ENCODE results near the gene ATG9B.
"Not testable (repeated sequence)": the region's sequence is repeated elsewhere in the genome, so short reads cannot be mapped to it uniquely, and the experiment has no call there.

The ATG9B gene

GRCh38 chr7:151035026-151035717 is 10.9 kb upstream of the ATG9B start:
- no peak for DNase-seq

GRCh38 chr7:151034312-151035025 is 10.2 kb upstream of the ATG9B start:
- no peak for DNase-seq

DNA sequence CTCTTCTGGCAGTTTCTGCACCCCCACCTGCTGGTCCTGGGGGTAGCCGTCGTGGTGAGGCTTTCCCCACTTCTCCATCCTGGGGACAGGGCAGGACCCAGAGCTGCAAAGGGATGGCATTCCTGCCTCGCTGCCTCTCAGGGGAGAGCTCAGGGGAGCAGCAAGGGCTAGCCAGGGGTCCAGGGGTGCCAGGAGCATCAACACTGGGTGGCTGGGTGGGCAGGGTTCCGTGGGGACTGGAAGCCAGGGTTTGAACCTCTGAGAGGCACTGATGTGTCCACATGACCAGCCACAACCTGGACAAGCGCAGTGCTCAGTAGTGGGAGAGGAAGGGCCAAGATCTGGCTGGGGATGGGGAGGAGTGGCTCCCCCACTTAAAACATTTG is 9.6 kb upstream of the ATG9B start:
- no peak for DNase-seq

- no peak for DNase-seq
These were observed 8.9 kb upstream of the ATG9B start for GRCh38 chr7:151032936-151033863.

DNA sequence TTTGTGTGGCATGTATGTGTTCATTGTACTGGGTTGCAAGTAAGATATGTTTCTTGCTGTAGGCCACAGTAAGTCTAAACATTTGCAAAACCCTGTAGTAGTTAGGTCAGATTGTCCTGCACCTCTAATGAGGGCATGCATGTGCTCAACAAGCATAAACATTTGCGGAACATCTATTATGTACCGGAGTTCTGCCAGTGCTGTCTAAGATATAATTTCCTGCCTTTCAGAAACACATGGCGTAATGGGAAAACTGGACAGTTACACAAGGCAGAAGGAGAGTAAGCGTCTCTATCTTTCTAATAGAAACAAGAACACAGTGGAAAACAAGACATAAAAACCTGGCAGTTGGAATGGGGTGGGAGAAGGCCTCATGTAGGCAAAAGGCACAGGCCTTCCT is 6.7 kb upstream of the ATG9B start:
- no peak for DNase-seq

DNA sequence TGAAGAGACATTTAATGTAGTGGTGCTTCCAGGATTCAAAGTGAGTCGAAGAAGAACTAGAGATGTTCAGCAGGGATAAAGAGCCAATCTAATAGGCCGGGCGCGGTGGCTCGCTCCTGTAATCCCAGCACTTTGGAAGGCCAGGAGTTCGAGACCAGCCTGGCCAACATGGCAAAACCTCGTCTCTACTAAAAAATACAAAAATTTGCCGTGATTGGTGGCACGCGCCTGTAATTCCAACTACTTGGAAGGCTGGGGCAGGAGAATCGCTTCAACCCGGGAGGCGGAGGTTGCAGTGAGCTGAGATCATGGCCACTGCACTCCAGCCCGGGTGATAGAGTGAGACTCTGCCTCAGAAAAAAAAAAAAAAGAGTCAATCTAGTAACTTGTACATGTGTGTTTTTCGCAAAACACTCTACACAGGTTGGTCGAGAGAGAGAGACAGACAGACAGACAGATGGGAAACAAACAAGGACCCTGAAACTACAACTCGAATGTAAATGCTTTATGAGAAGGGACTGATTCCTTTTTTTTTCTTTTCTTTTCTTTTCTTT is 4.7 kb upstream of the ATG9B start:
- no peak for DNase-seq

- DNase-seq: peak; percentile 96
These were observed 4.0 kb upstream of the ATG9B start, which contains the start of gene ABCB8 for GRCh38 chr7:151028131-151028947. Gene ABCB8 (plus strand): TSS chr7:151028450. CDS start chr7:151028516, 66 bp downstream.

GRCh38 chr7:151027728-151028130 is 3.4 kb upstream of the ATG9B start:
- not testable (repeated sequence) for DNase-seq

DNA sequence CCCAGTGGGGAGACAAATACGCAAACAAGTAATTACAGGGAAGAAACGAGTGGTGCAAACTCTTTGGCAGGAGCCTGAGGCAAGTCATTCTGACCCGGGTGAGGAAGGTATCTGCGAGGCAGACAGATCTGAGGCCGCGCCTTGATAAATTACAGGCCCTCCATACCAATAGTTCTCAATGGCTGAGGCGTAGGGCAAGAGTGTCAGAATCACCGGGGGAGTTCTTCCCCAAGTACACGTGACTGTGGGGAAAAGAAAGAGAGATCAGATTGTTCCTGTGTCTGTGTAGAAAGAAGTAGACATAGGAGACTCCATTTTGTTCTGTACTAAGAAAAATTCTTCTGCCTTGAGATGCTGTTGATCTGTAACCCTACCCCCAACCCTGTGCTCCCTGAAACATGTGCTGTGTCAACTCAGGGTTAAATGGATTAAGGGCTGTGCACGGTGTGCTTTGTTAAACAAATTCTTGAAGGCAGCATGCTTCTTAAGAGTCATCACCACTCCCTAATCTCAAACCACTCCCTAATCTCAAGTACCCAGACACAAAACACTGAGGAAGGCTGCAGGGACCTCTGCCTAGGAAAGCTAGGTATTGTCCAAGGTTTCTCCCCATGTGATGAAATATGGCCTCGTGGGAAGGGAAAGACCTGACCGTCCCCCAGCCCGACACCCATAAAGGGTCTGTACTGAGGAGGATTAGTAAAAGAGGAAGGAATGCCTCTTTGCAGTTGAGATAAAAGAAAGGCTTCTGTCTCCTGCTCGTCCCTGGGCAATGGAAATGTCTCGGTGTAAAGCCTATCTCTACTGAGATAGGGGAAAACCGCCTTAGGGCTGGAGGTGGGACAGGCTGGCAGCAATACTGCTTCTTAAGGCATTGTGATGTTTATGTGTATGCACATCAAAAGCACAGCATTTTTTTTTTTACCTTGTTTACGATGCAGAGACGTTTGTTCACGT is 2.8 kb upstream of the ATG9B start:
- not testable (repeated sequence) for DNase-seq

- no peak for DNase-seq
These were observed 1.8 kb upstream of the ATG9B start for GRCh38 chr7:151025924-151026671.

- no peak for DNase-seq
These were observed 1.1 kb downstream of the ATG9B start for GRCh38 chr7:151023232-151023631.

- DNase-seq: no peak
These were observed 4.1 kb downstream of the ATG9B start for GRCh38 chr7:151020231-151020630.

GRCh38 chr7:151019130-151019447 is 5.2 kb downstream of the ATG9B start:
- DNase-seq: no peak

- no peak for DNase-seq
These were observed 5.7 kb downstream of the ATG9B start for GRCh38 chr7:151018421-151019129.

- DNase-seq: peak; percentile 81
These were observed 6.3 kb downstream of the ATG9B start for GRCh38 chr7:151017953-151018420.

DNA sequence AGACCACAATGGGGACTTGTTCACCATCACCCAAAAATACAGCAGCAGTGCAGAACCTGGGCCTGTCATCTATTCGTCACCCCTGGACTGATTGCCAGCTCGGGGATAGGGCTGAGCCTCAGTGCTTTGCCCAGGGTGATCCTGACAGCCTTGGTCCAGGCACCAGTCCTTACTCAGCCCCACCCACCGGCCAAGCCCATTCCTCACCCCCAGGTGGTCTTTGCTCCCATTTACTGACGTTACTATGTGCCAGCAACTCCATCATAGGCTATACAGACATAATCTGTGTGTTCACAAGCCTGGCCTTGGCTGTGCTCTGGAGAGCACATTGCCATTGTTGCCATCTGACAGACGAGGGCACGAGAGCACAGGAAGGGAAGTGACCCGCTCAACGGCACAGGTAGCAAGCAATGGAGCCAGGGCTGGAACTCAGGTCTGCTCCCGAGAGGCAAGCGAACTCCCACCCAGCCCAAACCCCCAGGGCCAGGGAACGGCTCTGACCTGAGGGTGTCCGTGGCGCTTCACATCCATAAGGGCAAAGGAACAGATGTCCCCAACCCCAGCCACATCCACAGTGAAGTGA is 6.8 kb downstream of the ATG9B start:
- no peak for DNase-seq

DNA sequence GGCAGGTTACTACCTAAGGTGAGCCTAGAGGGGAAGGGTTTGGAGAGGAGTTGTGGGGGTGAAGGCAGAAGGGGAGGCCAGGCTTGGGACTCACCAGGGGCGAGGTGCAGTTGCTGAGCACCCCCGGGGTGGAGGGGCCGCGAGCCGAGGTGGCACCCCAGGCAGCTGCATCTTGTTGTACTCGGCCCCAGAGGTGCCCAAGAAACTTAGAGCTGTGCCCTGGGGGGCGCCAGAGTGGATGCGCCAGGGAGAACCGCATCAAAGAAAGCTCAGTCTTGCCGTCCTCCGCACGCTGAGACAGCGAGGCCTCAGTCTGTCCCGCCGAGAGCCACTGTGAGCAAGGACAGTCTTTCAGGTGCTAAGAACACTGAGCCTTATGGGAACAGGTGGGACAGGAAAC is 7.4 kb downstream of the ATG9B start:
- DNase-seq: no peak

- DNase-seq: no peak
These were observed 7.8 kb downstream of the ATG9B start for GRCh38 chr7:151016505-151016904.

DNA sequence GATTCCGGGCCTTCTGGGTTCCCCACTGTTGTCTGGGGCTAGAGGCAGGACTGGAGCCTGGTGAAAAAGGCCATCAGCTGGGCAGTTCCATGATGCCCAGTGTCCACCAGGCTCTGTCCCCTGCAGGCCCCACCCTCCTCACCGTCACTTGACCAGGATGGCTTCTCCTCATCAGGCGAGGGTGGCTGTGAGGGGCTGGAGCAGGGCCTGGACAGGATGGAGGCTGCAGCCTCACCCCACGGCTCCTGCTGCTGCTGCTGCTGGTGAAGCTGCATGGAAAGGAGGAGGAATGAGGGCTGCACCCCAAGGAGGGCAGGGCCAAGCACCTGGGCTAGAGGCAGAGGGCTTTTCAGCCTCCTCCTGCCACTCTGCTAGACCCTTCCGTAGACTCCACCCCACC is 8.3 kb downstream of the ATG9B start:
- no peak for DNase-seq
